ENCODE measurements around the gene YAE1. TPM values are rescaled to one million over a fixed set of nuclear protein-coding genes. Genes with fewer than 3 reads are reported as not detected.

The YAE1 gene
- total and polyA plus RNA-seq, 2 of the 8 experiments (the other 6 are each of a cell fraction or from before 2014, with no cell fraction given): 24.1 to 38.0 TPM

- Histone ChIP-seq H3K79me1 (ENCODE audit: low read depth, low read length) (no peaks in the 10 kb centered on the region), H2BK20ac (ENCODE audit: low read length) (no peak overlapping the region), H2BK120ac (replicated peaks; ENCODE audit: low read depth, low read length) (no peak overlapping the region), H3K4me1 (replicated peaks in 1 of 4; ENCODE audit: control insufficient read depth in 3 of 4, insufficient read depth in 4 of 4, low read length in 3 of 4) (peaks cover 2 to 5% (median 3%) of the 10 kb centered on the region in 4 experiments; a peak in 5 of 7 replicates), H4K20me1 (replicated peaks in 1 of 2; ENCODE audit: control insufficient read depth in 1 of 2, insufficient read depth in 2 of 2, low read length in 2 of 2) (no peaks in the 10 kb centered on the region), H2BK5ac (ENCODE audit: low read depth, low read length) (no peak overlapping the region), H3K18ac (ENCODE audit: extremely low read depth, low read length) (no peak overlapping the region), H2BK12ac (ENCODE audit: low read depth, low read length) (no peak overlapping the region), H3K9me3 (ENCODE audit: insufficient read depth in 2 of 2, low read depth in 1 of 2, low read length in 1 of 2) (no peaks in the 10 kb centered on the region), H3K4ac (replicated peaks; ENCODE audit: insufficient read length, low read depth, low read length) (no peak overlapping the region), H3K9ac (replicated peaks in 1 of 4; ENCODE audit: extremely low read depth in 1 of 4, low read depth in 3 of 4, low read length in 3 of 4) (no peak overlapping the region), H4K5ac (ENCODE audit: insufficient read length, low read depth, low read length) (no peak overlapping the region), H3K27ac (ENCODE audit: low read depth, low read length) (no peak overlapping the region), H3K23me2 (ENCODE audit: low read depth, low read length) (no peaks in the 10 kb centered on the region; the same call in 1 of the 2 replicates), H3K56ac (replicated peaks; ENCODE audit: insufficient read length, low read depth, low read length) (no peak overlapping the region), H2AK5ac (ENCODE audit: low read depth, low read length) (no peak overlapping the region), H2BK15ac (ENCODE audit: low read length) (no peak overlapping the region), H3K23ac (ENCODE audit: insufficient read length) (no peak overlapping the region), H3K36me3 (ENCODE audit: control insufficient read depth in 2 of 4, insufficient read depth in 4 of 4, low read length in 3 of 4) (no peaks in the 10 kb centered on the region), H3K14ac (ENCODE audit: insufficient read length) (no peak overlapping the region), H4K8ac (ENCODE audit: extremely low read depth, insufficient read depth, low read length) (no peak overlapping the region), H4K91ac (replicated peaks; ENCODE audit: insufficient read length, low read length) (no peak overlapping the region), H3K27me3 (replicated peaks in 1 of 4; ENCODE audit: control insufficient read depth in 3 of 4, extremely low read depth in 1 of 4, insufficient read depth in 3 of 4, low read length in 3 of 4) (no peaks in the 10 kb centered on the region), H2AFZ (ENCODE audit: low read length) (peak overlapping the region; percentile 80), H3K4me2 (ENCODE audit: insufficient read depth in 1 of 2, low read depth in 2 of 2, low read length in 2 of 2) (peak overlapping the region in 1 of 2 experiments; percentile 37; a peak in 1 of 4 replicates), H3K4me3 (ENCODE audit: extremely low read depth in 1 of 4, insufficient read depth in 2 of 4, low read depth in 3 of 4, low read length in 4 of 4) (no peak overlapping the region), H3K79me2 (ENCODE audit: control insufficient read depth in 1 of 2, insufficient read depth in 2 of 2, low read length in 2 of 2) (no peaks in the 10 kb centered on the region)
- ChIA-PET CTCF (ENCODE audit: partially characterized antibody) (interaction anchor here (1.2 kb wide), 1 partner anchor 49 kb away, joined by 3 read pairs; no protein-coding TSS in a partner anchor), POLR2A (ENCODE audit: partially characterized antibody) (no interaction called here)
- DNase-seq (ENCODE audit: low read depth in 1 of 2, low spot score in 2 of 2) (no peak), FAIRE-seq (no peak)
- 67% methylated on average over 7 of the region's 7 CpGs; no CpG with 5 or more reads in 1 of the 2 experiments for WGBS, 2 experiments (ENCODE audit: extremely low coverage in 1 of 2, insufficient coverage in 1 of 2, insufficient read length in 1 of 2, insufficient replicate concordance in 2 of 2, low coverage in 1 of 2, low lambda C conversion rate in 2 of 2, missing lambda C conversion rate in 1 of 2)
These were observed 35.2 kb upstream of the YAE1 start for GRCh38 chr7:39530971-39531370.
